ENCODE data around the gene IGSF8.
A peak's percentile ranks its signal among the peaks of the same experiment; 100 is the strongest.

Gene IGSF8

DNA sequence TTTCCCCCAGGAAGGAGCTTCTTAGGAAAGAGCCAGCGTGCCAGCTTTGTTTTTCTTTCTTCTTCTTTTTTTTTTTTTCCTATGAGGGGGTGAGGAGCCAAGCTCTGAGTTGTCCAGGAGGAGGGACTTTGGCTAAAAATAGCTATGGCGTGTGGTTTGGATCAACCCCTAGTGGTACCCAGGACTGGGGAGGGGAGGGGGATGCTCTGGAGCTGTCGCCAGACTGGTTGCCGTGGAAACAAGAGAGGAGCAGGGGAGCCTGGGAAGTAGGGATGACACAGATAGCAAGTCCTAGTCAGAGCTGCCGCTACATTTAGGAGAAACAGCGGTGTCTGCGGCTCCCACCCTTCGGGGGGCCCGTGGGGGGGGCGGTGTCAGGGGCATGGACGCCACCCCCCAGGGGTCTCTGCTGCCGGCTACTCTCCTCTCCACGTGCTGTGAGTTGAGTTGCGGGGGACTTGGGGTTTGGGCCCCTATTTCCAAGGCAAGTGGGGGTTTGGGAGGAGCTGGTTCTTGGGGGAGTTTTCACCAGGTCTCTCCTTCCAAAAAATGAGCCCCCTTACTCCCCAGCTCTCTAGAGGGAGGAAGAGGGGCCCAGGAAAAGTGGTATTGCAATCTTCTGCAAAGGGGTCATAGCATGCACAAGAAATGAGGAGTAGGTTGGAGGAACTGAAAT lies 17.0 kb downstream of the IGSF8 start, which contains the start of gene KCNJ9:
Gene KCNJ9, plus strand, starts transcription at position 278 of the 676 bp plus-strand sequence. CDS start 2,493 bp downstream, outside the sequence.
- Histone ChIP-seq H3K27me3 (ENCODE audit: control insufficient read depth, insufficient read depth, low read length) (peaks cover 66% of the 10 kb centered on the region), H3K27ac (ENCODE audit: low read length) (no peak within 1 kb of the TSS), H3K9ac (ENCODE audit: low read length) (no peak within 1 kb of the TSS), H3K9me3 (ENCODE audit: control insufficient read depth, low read depth, low read length) (no peaks in the 10 kb centered on the region), H3K36me3 (ENCODE audit: control insufficient read depth, low read depth, low read length) (no peaks in the 10 kb centered on the region), H3K4me1 (ENCODE audit: control insufficient read depth, low read depth, low read length) (peaks cover 5% of the 10 kb centered on the region), H3K4me3 (ENCODE audit: low read length) (no peak within 1 kb of the TSS)

- Histone ChIP-seq H3K4me1 (ENCODE audit: control insufficient read depth, low read depth, low read length) (no peaks in the 10 kb centered on the region), H3K27me3 (ENCODE audit: control insufficient read depth, insufficient read depth, low read length) (peaks cover 66% of the 10 kb centered on the region), H3K4me3 (ENCODE audit: low read length) (no peak overlapping the region), H3K9ac (ENCODE audit: low read length) (no peak overlapping the region), H3K27ac (ENCODE audit: low read length) (no peak overlapping the region), H3K36me3 (ENCODE audit: control insufficient read depth, low read depth, low read length) (no peaks in the 10 kb centered on the region), H3K9me3 (ENCODE audit: control insufficient read depth, low read depth, low read length) (no peaks in the 10 kb centered on the region)
Observed at GRCh38 chr1:160080381-160081100, 17.9 kb downstream of the IGSF8 start.

GRCh38 chr1:160079448-160079847 lies 19.0 kb downstream of the IGSF8 start:
- Histone ChIP-seq H3K9ac (ENCODE audit: low read length) (no peak overlapping the region), H3K27ac (ENCODE audit: low read length) (no peak overlapping the region), H3K4me3 (ENCODE audit: low read length) (no peak overlapping the region), H3K4me1 (ENCODE audit: control insufficient read depth, low read depth, low read length) (no peaks in the 10 kb centered on the region), H3K36me3 (ENCODE audit: control insufficient read depth, low read depth, low read length) (no peaks in the 10 kb centered on the region), H3K27me3 (ENCODE audit: control insufficient read depth, insufficient read depth, low read length) (peaks cover 56% of the 10 kb centered on the region), H3K9me3 (ENCODE audit: control insufficient read depth, low read depth, low read length) (no peaks in the 10 kb centered on the region)

- H3K4me1 ChIP-seq (ENCODE audit: control insufficient read depth, low read depth, low read length) = no peaks in the 10 kb centered on the region
- H3K27me3 ChIP-seq (ENCODE audit: control insufficient read depth, insufficient read depth, low read length) = peaks cover 49% of the 10 kb centered on the region
Observed at GRCh38 chr1:160078512-160079195, 19.8 kb downstream of the IGSF8 start.

GRCh38 chr1:160077486-160077885 lies 20.9 kb downstream of the IGSF8 start:
- Histone ChIP-seq H3K9ac (ENCODE audit: low read length) (no peak overlapping the region), H3K9me3 (ENCODE audit: control insufficient read depth, low read depth, low read length) (no peaks in the 10 kb centered on the region), H3K36me3 (ENCODE audit: control insufficient read depth, low read depth, low read length) (no peaks in the 10 kb centered on the region), H3K27ac (ENCODE audit: low read length) (no peak overlapping the region), H3K27me3 (ENCODE audit: control insufficient read depth, insufficient read depth, low read length) (peaks cover 41% of the 10 kb centered on the region), H3K4me3 (ENCODE audit: low read length) (no peak overlapping the region), H3K4me1 (ENCODE audit: control insufficient read depth, low read depth, low read length) (no peaks in the 10 kb centered on the region)

More at GRCh38 chr1:160078512-160079195, 19.8 kb downstream of the IGSF8 start:
- Histone ChIP-seq H3K27ac (ENCODE audit: low read length) (no peak overlapping the region), H3K9ac (ENCODE audit: low read length) (no peak overlapping the region), H3K36me3 (ENCODE audit: control insufficient read depth, low read depth, low read length) (no peaks in the 10 kb centered on the region), H3K9me3 (ENCODE audit: control insufficient read depth, low read depth, low read length) (no peaks in the 10 kb centered on the region), H3K4me3 (ENCODE audit: low read length) (no peak overlapping the region)

- Histone ChIP-seq H3K4me1 (ENCODE audit: control insufficient read depth, low read depth, low read length) (no peaks in the 10 kb centered on the region), H3K36me3 (ENCODE audit: control insufficient read depth, low read depth, low read length) (no peaks in the 10 kb centered on the region), H3K9ac (ENCODE audit: low read length) (no peak overlapping the region), H3K9me3 (ENCODE audit: control insufficient read depth, low read depth, low read length) (no peaks in the 10 kb centered on the region), H3K27me3 (ENCODE audit: control insufficient read depth, insufficient read depth, low read length) (peaks cover 41% of the 10 kb centered on the region), H3K4me3 (ENCODE audit: low read length) (no peak overlapping the region), H3K27ac (ENCODE audit: low read length) (no peak overlapping the region)
Observed at GRCh38 chr1:160076295-160076694, 22.1 kb downstream of the IGSF8 start.

DNA sequence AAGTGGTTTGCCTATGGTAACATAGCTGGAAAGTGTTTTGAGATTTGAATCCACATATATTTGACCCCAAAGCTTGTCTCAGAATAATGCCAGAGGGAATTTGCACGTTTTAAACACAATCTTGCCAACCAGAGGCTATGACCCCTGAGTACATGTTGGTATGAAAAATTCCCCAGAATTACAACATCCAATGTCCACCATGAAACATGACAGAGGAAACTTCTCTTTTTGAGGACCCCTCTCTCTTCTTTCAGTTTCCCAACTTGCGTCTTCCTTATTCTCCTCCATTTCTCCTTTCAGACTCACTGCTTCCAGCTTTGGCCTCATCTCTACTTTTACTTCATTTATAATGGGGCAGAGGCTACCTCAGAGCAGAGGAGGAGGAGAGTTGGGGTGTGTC lies 22.6 kb downstream of the IGSF8 start:
- H3K27ac ChIP-seq (ENCODE audit: low read length) = no peak overlapping the region
- no peaks in the 10 kb centered on the region for H3K36me3 ChIP-seq (ENCODE audit: control insufficient read depth, low read depth, low read length)
- H3K9me3 ChIP-seq (ENCODE audit: control insufficient read depth, low read depth, low read length) = no peaks in the 10 kb centered on the region
- no peaks in the 10 kb centered on the region for H3K4me1 ChIP-seq (ENCODE audit: control insufficient read depth, low read depth, low read length)
- H3K27me3 ChIP-seq (ENCODE audit: control insufficient read depth, insufficient read depth, low read length) = peaks cover 41% of the 10 kb centered on the region
- H3K9ac ChIP-seq (ENCODE audit: low read length) = no peak overlapping the region
- H3K4me3 ChIP-seq (ENCODE audit: low read length) = no peak overlapping the region

DNA sequence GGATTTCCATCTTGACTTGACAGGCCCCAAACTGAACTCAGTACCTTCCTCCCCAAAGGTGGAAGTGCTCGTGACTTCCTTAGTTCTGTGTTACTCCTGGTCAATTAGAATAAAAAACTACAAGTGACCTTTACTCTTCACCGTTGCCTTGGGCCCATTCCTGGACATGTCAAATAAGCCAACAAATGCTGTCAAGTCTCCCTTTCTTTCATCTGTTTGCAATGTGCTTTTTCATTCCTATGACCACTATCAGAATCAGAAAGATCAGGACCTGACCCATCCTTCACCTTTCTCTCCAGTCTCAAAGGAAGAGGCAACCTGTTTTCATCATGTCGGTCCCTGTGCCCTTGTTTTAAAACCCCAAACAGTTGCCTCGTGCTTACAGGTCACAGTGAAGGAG lies 23.6 kb downstream of the IGSF8 start:
- Histone ChIP-seq H3K9me3 (ENCODE audit: control insufficient read depth, low read depth, low read length) (no peaks in the 10 kb centered on the region), H3K27me3 (ENCODE audit: control insufficient read depth, insufficient read depth, low read length) (peaks cover 34% of the 10 kb centered on the region), H3K27ac (ENCODE audit: low read length) (no peak overlapping the region), H3K4me1 (ENCODE audit: control insufficient read depth, low read depth, low read length) (no peaks in the 10 kb centered on the region), H3K4me3 (ENCODE audit: low read length) (no peak overlapping the region), H3K36me3 (ENCODE audit: control insufficient read depth, low read depth, low read length) (no peaks in the 10 kb centered on the region), H3K9ac (ENCODE audit: low read length) (no peak overlapping the region)

- Histone ChIP-seq H3K4me1 (ENCODE audit: control insufficient read depth, low read depth, low read length) (peaks cover 15% of the 10 kb centered on the region), H3K27ac (ENCODE audit: low read length) (no peak overlapping the region), H3K9ac (ENCODE audit: low read length) (no peak overlapping the region), H3K9me3 (ENCODE audit: control insufficient read depth, low read depth, low read length) (no peaks in the 10 kb centered on the region), H3K27me3 (ENCODE audit: control insufficient read depth, insufficient read depth, low read length) (peaks cover 33% of the 10 kb centered on the region), H3K36me3 (ENCODE audit: control insufficient read depth, low read depth, low read length) (no peaks in the 10 kb centered on the region), H3K4me3 (ENCODE audit: low read length) (no peak overlapping the region)
Observed at GRCh38 chr1:160071289-160071688, 27.1 kb downstream of the IGSF8 start.

- Histone ChIP-seq H3K36me3 (ENCODE audit: control insufficient read depth, low read depth, low read length) (no peaks in the 10 kb centered on the region), H3K4me3 (ENCODE audit: low read length) (peak overlapping the region; percentile 77), H3K27me3 (ENCODE audit: control insufficient read depth, insufficient read depth, low read length) (peaks cover 33% of the 10 kb centered on the region), H3K4me1 (ENCODE audit: control insufficient read depth, low read depth, low read length) (peaks cover 15% of the 10 kb centered on the region), H3K27ac (ENCODE audit: low read length) (no peak overlapping the region), H3K9me3 (ENCODE audit: control insufficient read depth, low read depth, low read length) (no peaks in the 10 kb centered on the region), H3K9ac (ENCODE audit: low read length) (no peak overlapping the region)
Observed at GRCh38 chr1:160070243-160071163, 27.9 kb downstream of the IGSF8 start.
